Hepatocyte (in vitro differentiated cells): ENCODE data around the gene OSCP1. TPM values are rescaled to one million over a fixed set of nuclear protein-coding genes. Genes with fewer than 3 reads are reported as not detected.

Experiments
- DNase-seq: peaks from one replicate; pipeline ENCODE4 v3.0.0-alpha.2; 2016; ENCODE audit warnings: low spot score
- H2AFZ ChIP-seq: fragments of 200-600 bp; sonication (generic); 2 replicates; pipeline ENCODE4 v1.6.0; 2016; ENCODE audit warnings: antibody characterized with exemption, mild to moderate bottlenecking
- H3K27ac ChIP-seq: fragments of 200-600 bp; sonication (generic); 2 replicates; pipeline ENCODE4 v1.5.1; 2016; ENCODE audit warnings: mild to moderate bottlenecking
- H3K27me3 ChIP-seq: fragments of 200-600 bp; sonication (generic); 2 replicates; pipeline ENCODE4 v1.6.1; 2016
- H3K36me3 ChIP-seq: fragments of 200-600 bp; sonication (generic); replicated peaks from 2 replicates; pipeline ENCODE4 v1.5.1; 2016; ENCODE audit warnings: low read depth; ENCODE audit not compliant: insufficient read depth
- H3K4me1 ChIP-seq: fragments of 200-600 bp; sonication (generic); 2 replicates; pipeline ENCODE4 v1.5.1; 2016; ENCODE audit warnings: mild to moderate bottlenecking, moderate library complexity; ENCODE audit not compliant: insufficient read depth
- H3K4me2 ChIP-seq: fragments of 200-600 bp; sonication (generic); 2 replicates; pipeline ENCODE4 v1.6.0; 2016
- H3K4me3 ChIP-seq: fragments of 200-600 bp; sonication (generic); 2 replicates; pipeline ENCODE4 v1.5.1; 2016; ENCODE audit warnings: mild to moderate bottlenecking
- H3K79me2 ChIP-seq: fragments of 200-600 bp; sonication (generic); 2 replicates; pipeline ENCODE4 v1.6.0; 2017; ENCODE audit warnings: mild to moderate bottlenecking
- H3K9me2 ChIP-seq: fragments of 200-600 bp; sonication (generic); replicated peaks from 2 replicates; pipeline ENCODE4 v1.6.0; 2017; ENCODE audit warnings: mild to moderate bottlenecking; ENCODE audit not compliant: insufficient read depth
- H3K9me3 ChIP-seq: fragments of 200-600 bp; sonication (generic); 2 replicates; pipeline ENCODE4 v1.5.1; 2016; ENCODE audit warnings: low read depth, mild to moderate bottlenecking
- H4K20me1 ChIP-seq: fragments of 200-600 bp; sonication (generic); 2 replicates; pipeline ENCODE4 v1.6.0; 2016; ENCODE audit warnings: mild to moderate bottlenecking; ENCODE audit not compliant: insufficient read depth, poor library complexity, severe bottlenecking
- CTCF ChIP-seq: fragments of 200-600 bp; sonication (generic); IDR thresholded peaks from 2 replicates; pipeline ENCODE4 v1.5.1; 2016; ENCODE audit warnings: antibody characterized with exemption, mild to moderate bottlenecking; ENCODE audit not compliant: poor library complexity
- EZH2 ChIP-seq: fragments of 200-600 bp; sonication (generic); IDR thresholded peaks from 2 replicates; pipeline ENCODE4 v1.6.1; 2016; ENCODE audit warnings: antibody characterized with exemption, mild to moderate bottlenecking, borderline replicate concordance
- EZH2phosphoT487 ChIP-seq: fragments of 200-600 bp; sonication (generic); IDR thresholded peaks from one replicate; pipeline ENCODE4 v1.6.1; 2018; ENCODE audit warnings: antibody characterized with exemption, mild to moderate bottlenecking, low read depth, moderate library complexity; ENCODE audit not compliant: unreplicated experiment, severe bottlenecking
- WGBS: methylation state at CpG from one replicate; pipeline ENCODE4 v1.1.6; 2016; ENCODE audit warnings: low lambda C conversion rate; ENCODE audit errors: missing lambda C conversion rate; 5-methylcytosine and 5-hydroxymethylcytosine counted together
- polyA plus RNA-seq: library from polyadenylated mRNA; unstranded; fragments of >200 nt; fragmentation: Nextera tagmentation; extraction: Ambion mirVana; gene quantifications from 2 replicates; pipeline ENCODE4 v1.2.1, GENCODE V29; 2016
- total RNA-seq: library from RNA; depleted of rRNA; stranded (reverse); fragments of >200 nt; gene quantifications from 2 replicates; pipeline ENCODE4 v1.2.3, GENCODE V29; 2014

OSCP1 gene
- total and polyA plus RNA-seq, 2 experiments from 2014 or later, result 5.8 to 7.6 TPM

- Histone ChIP-seq H3K27ac (no peak overlapping the region), H2AFZ (no peak overlapping the region), H3K4me3 (no peak overlapping the region), H3K9me2 (no peaks in the 10 kb centered on the region), H3K9me3 (no peaks in the 10 kb centered on the region), H3K36me3 (no peaks in the 10 kb centered on the region), H4K20me1 (no peaks in the 10 kb centered on the region), H3K4me2 (no peak overlapping the region), H3K4me1 (no peaks in the 10 kb centered on the region), H3K79me2 (no peaks in the 10 kb centered on the region), H3K27me3 (no peaks in the 10 kb centered on the region)
- TF ChIP-seq EZH2 (no peak), CTCF (no peak), EZH2phosphoT487 (no peak)
- DNase-seq, result no peak
These were observed 2.8 kb downstream of the OSCP1 start for GRCh38 chr1:36447450-36447849.

- Histone ChIP-seq H3K79me2 (no peaks in the 10 kb centered on the region), H3K36me3 (no peaks in the 10 kb centered on the region), H4K20me1 (no peaks in the 10 kb centered on the region), H3K4me1 (no peaks in the 10 kb centered on the region), H3K9me2 (no peaks in the 10 kb centered on the region), H3K4me2 (no peak overlapping the region), H2AFZ (no peak overlapping the region), H3K27me3 (no peaks in the 10 kb centered on the region), H3K9me3 (no peaks in the 10 kb centered on the region), H3K4me3 (no peak overlapping the region), H3K27ac (no peak overlapping the region)
- no peak for DNase-seq
- WGBS, result 65% methylated on average over 5 of the region's 5 CpGs
- no peak for TF ChIP-seq EZH2
These were observed 3.5 kb downstream of the OSCP1 start for GRCh38 chr1:36446746-36447145.

GRCh38 chr1:36446271-36446670, 4.0 kb downstream of the OSCP1 start:
- no peaks in the 10 kb centered on the region for H3K4me1 ChIP-seq
- H3K4me2 ChIP-seq, result no peak overlapping the region
- TF ChIP-seq EZH2phosphoT487 (no peak), CTCF (peak; percentile 44)
- H3K9me2 ChIP-seq, result no peaks in the 10 kb centered on the region
- no peak overlapping the region for H3K27ac ChIP-seq
- no peak overlapping the region for H2AFZ ChIP-seq
- H3K79me2 ChIP-seq, result no peaks in the 10 kb centered on the region
- H4K20me1 ChIP-seq, result no peaks in the 10 kb centered on the region
- H3K9me3 ChIP-seq, result no peaks in the 10 kb centered on the region
- 66% methylated on average over 8 of the region's 8 CpGs for WGBS
- no peak overlapping the region for H3K4me3 ChIP-seq
- H3K27me3 ChIP-seq, result no peaks in the 10 kb centered on the region
- no peak for DNase-seq
- no peaks in the 10 kb centered on the region for H3K36me3 ChIP-seq

GRCh38 chr1:36443297-36443696, 7.0 kb downstream of the OSCP1 start:
- Histone ChIP-seq H3K4me3 (no peak overlapping the region), H3K4me2 (no peak overlapping the region), H3K4me1 (no peaks in the 10 kb centered on the region), H4K20me1 (no peaks in the 10 kb centered on the region), H3K79me2 (no peaks in the 10 kb centered on the region), H2AFZ (no peak overlapping the region), H3K27me3 (no peaks in the 10 kb centered on the region), H3K36me3 (no peaks in the 10 kb centered on the region), H3K9me3 (no peaks in the 10 kb centered on the region), H3K27ac (no peak overlapping the region), H3K9me2 (no peaks in the 10 kb centered on the region)
- TF ChIP-seq CTCF, result no peak
- no peak for TF ChIP-seq EZH2phosphoT487
- TF ChIP-seq EZH2, result no peak
- WGBS, result 85% methylated on average over 2 of the region's 2 CpGs
- DNase-seq, result no peak
